WTC11 (cell line): ENCODE measurements around the gene CAPRIN2. TPM values are rescaled to one million over a fixed set of nuclear protein-coding genes. Genes with fewer than 3 reads are reported as not detected.

Source experiments
- ATAC-seq: fragments of 200-7000 bp; cut with Tn5 transposase; 2 replicates; pipeline ENCODE4 v1.10.0; 2021; ENCODE audit warnings: mild to moderate bottlenecking, moderate library complexity
- CTCF ChIA-PET: fragments of 300-600 bp; sonication (Branson Sonifier 250); formaldehyde crosslinking; loops from one replicate; lab custom pipeline; 2021; ENCODE audit warnings: antibody characterized with exemption; lab: Charles Lee
- POLR2A ChIA-PET: fragments of 350-600 bp; sonication (Branson Sonifier 250); formaldehyde crosslinking; loops from one replicate; lab custom pipeline; 2021; ENCODE audit warnings: antibody characterized with exemption; lab: Charles Lee
- DNase-seq: peaks from one replicate; pipeline ENCODE4 v3.0.0; 2021; ENCODE audit warnings: low spot score
- H3K27ac Mint-ChIP-seq: 2 replicates; pipeline ENCODE4 v1.8.0; 2021; ENCODE audit warnings: mixed read lengths
- H3K27me3 Mint-ChIP-seq: 2 replicates; pipeline ENCODE4 v1.8.0; 2021; ENCODE audit warnings: low read depth, mild to moderate bottlenecking, moderate library complexity, mixed read lengths
- H3K36me3 Mint-ChIP-seq: 2 replicates; pipeline ENCODE4 v1.8.0; 2021; ENCODE audit warnings: mixed read lengths
- H3K4me1 Mint-ChIP-seq: 2 replicates; pipeline ENCODE4 v1.8.0; 2022; ENCODE audit warnings: mixed read lengths
- H3K4me3 Mint-ChIP-seq: 2 replicates; pipeline ENCODE4 v1.8.0; 2021; ENCODE audit warnings: mild to moderate bottlenecking, moderate library complexity, mixed read lengths
- H3K9me3 Mint-ChIP-seq: 2 replicates; pipeline ENCODE4 v1.8.0; 2021; ENCODE audit warnings: mixed read lengths
- ETV6 ChIP-seq: sonication (generic); formaldehyde crosslinking; IDR thresholded peaks from 2 replicates; pipeline ENCODE4 v1.8.1; 2022; ENCODE audit warnings: mild to moderate bottlenecking, missing genetic modification reagents
- FOXJ3 ChIP-seq: sonication (generic); formaldehyde crosslinking; IDR thresholded peaks from 2 replicates; pipeline ENCODE4 v1.9.0; 2021; ENCODE audit warnings: missing genetic modification reagents, mild to moderate bottlenecking, borderline replicate concordance
- GRHL2 ChIP-seq: fragments of 250-450 bp; sonication (Bioruptor Pico); IDR thresholded peaks from 2 replicates; pipeline ENCODE4 v1.8.0; 2022; ENCODE audit warnings: mild to moderate bottlenecking, moderate library complexity; ENCODE audit not compliant: insufficient replicate concordance, severe bottlenecking
- KAT7 ChIP-seq: sonication (generic); formaldehyde crosslinking; IDR thresholded peaks from 2 replicates; pipeline ENCODE4 v1.8.1; 2023; ENCODE audit warnings: missing genetic modification reagents, mild to moderate bottlenecking, borderline replicate concordance
- NFATC4 ChIP-seq: fragments of 250-450 bp; sonication (Bioruptor Pico); IDR thresholded peaks from 2 replicates; pipeline ENCODE4 v1.9.0; 2021; ENCODE audit warnings: mild to moderate bottlenecking
- NFE2L1 ChIP-seq: sonication (generic); formaldehyde crosslinking; IDR thresholded peaks from 2 replicates; pipeline ENCODE4 v1.8.1; 2023; ENCODE audit warnings: missing genetic modification reagents
- NR3C1 ChIP-seq: sonication (generic); formaldehyde crosslinking; conservative IDR thresholded peaks from 2 replicates; pipeline ENCODE4 v1.8.1; 2023; ENCODE audit warnings: low read depth, mild to moderate bottlenecking, missing genetic modification reagents
- OVOL2 ChIP-seq: fragments of 250-450 bp; sonication (Bioruptor Pico); IDR thresholded peaks from 2 replicates; pipeline ENCODE4 v1.9.0; 2021; ENCODE audit warnings: mild to moderate bottlenecking, borderline replicate concordance
- RORB ChIP-seq: fragments of 250-450 bp; sonication (Bioruptor Pico); IDR thresholded peaks from 2 replicates; pipeline ENCODE4 v1.9.0; 2021; ENCODE audit warnings: mild to moderate bottlenecking
- SOX15 ChIP-seq: fragments of 250-450 bp; sonication (Bioruptor Pico); IDR thresholded peaks from 2 replicates; pipeline ENCODE4 v1.9.0; 2021; ENCODE audit warnings: mild to moderate bottlenecking
- TCF7 ChIP-seq: sonication (generic); formaldehyde crosslinking; IDR thresholded peaks from 2 replicates; pipeline ENCODE4 v1.8.0; 2022; ENCODE audit warnings: mild to moderate bottlenecking, low read depth, missing genetic modification reagents, moderate library complexity
- TEAD1 ChIP-seq: sonication (generic); formaldehyde crosslinking; IDR thresholded peaks from 2 replicates; pipeline ENCODE4 v1.8.0; 2022; ENCODE audit warnings: mild to moderate bottlenecking, missing genetic modification reagents
- TP53 ChIP-seq: sonication (generic); formaldehyde crosslinking; IDR thresholded peaks from 2 replicates; pipeline ENCODE4 v1.8.1; 2023; ENCODE audit warnings: mild to moderate bottlenecking, missing genetic modification reagents
- ZNF138 ChIP-seq: sonication (generic); formaldehyde crosslinking; conservative IDR thresholded peaks from 2 replicates; pipeline ENCODE4 v1.8.1; 2022; ENCODE audit warnings: mild to moderate bottlenecking, moderate library complexity, missing genetic modification reagents
- ZNF317 ChIP-seq: sonication (generic); formaldehyde crosslinking; IDR thresholded peaks from 2 replicates; pipeline ENCODE4 v1.8.1; 2023; ENCODE audit warnings: low read depth, mild to moderate bottlenecking, moderate library complexity, missing genetic modification reagents, borderline replicate concordance
- total RNA-seq: library from RNA; stranded (reverse); gene quantifications from 3 replicates; pipeline ENCODE4 v1.2.3, GENCODE V29; 2021
- TF ChIP-seq, protein P1 (sequence below): sonication (generic); formaldehyde crosslinking; IDR thresholded peaks from 2 replicates; pipeline ENCODE4 v1.8.1; 2023; ENCODE audit warnings: mild to moderate bottlenecking, missing genetic modification reagents
- TF ChIP-seq, protein P2 (sequence below): fragments of 250-450 bp; sonication (Bioruptor Pico); conservative IDR thresholded peaks from 2 replicates; pipeline ENCODE4 v1.9.0; 2021; ENCODE audit warnings: mild to moderate bottlenecking
- TF ChIP-seq, protein P3 (sequence below): fragments of 250-450 bp; sonication (Bioruptor Pico); IDR thresholded peaks from 2 replicates; pipeline ENCODE4 v1.9.0; 2021; ENCODE audit warnings: moderate library complexity, mild to moderate bottlenecking, inconsistent platforms, borderline replicate concordance
- TF ChIP-seq, protein P4 (sequence below): sonication (generic); formaldehyde crosslinking; IDR thresholded peaks from 2 replicates; pipeline ENCODE4 v1.8.0; 2023; ENCODE audit warnings: mild to moderate bottlenecking, missing genetic modification reagents
- TF ChIP-seq, protein P5 (sequence below): sonication (generic); formaldehyde crosslinking; IDR thresholded peaks from 2 replicates; pipeline ENCODE4 v1.8.1; 2022; ENCODE audit warnings: mild to moderate bottlenecking, moderate library complexity, missing genetic modification reagents
- TF ChIP-seq, protein P6 (sequence below): sonication (generic); formaldehyde crosslinking; IDR thresholded peaks from 2 replicates; pipeline ENCODE4 v1.8.1; 2023; ENCODE audit warnings: mild to moderate bottlenecking, missing genetic modification reagents, moderate library complexity

CAPRIN2 gene
- total RNA-seq, 1 experiment from 2014 or later: 62.7 TPM

GRCh38 chr12:30782316-30783173 is 27.8 kb upstream of the CAPRIN2 start:
- Mint-ChIP-seq H3K36me3 (peaks cover 85% of the 10 kb centered on the region), H3K9me3 (peaks cover 83% of the 10 kb centered on the region), H3K27me3 (peaks cover 19% of the 10 kb centered on the region), H3K4me3 (no peak overlapping the region), H3K27ac (no peak overlapping the region), H3K4me1 (peaks cover 38% of the 10 kb centered on the region)
- ChIA-PET CTCF (no interaction called here), POLR2A (no interaction called here)
- TF ChIP-seq FOXJ3: no peak
- ATAC-seq (no peak), DNase-seq (no peak)

- Mint-ChIP-seq H3K27ac (no peak overlapping the region), H3K36me3 (peaks cover 80% of the 10 kb centered on the region), H3K27me3 (peaks cover 22% of the 10 kb centered on the region), H3K9me3 (peaks cover 73% of the 10 kb centered on the region), H3K4me1 (peaks cover 19% of the 10 kb centered on the region), H3K4me3 (no peak overlapping the region)
- DNase-seq (no peak), ATAC-seq (no peak)
- TF ChIP-seq ZNF317 (CRISPR knock-in tag) (no peak), TEAD1 (no peak), GRHL2 (CRISPR knock-in tag) (no peak), RORB (CRISPR knock-in tag) (no peak), TCF7 (CRISPR knock-in tag) (no peak), ETV6 (CRISPR knock-in tag) (no peak), NFATC4 (no peak), OVOL2 (CRISPR knock-in tag) (no peak), SOX15 (CRISPR knock-in tag) (no peak), NFE2L1 (CRISPR knock-in tag) (no peak), TP53 (CRISPR knock-in tag) (no peak), NR3C1 (CRISPR knock-in tag) (no peak), KAT7 (CRISPR knock-in tag) (no peak), ZNF138 (CRISPR knock-in tag) (no peak)
- TF ChIP-seq, protein P1, sequence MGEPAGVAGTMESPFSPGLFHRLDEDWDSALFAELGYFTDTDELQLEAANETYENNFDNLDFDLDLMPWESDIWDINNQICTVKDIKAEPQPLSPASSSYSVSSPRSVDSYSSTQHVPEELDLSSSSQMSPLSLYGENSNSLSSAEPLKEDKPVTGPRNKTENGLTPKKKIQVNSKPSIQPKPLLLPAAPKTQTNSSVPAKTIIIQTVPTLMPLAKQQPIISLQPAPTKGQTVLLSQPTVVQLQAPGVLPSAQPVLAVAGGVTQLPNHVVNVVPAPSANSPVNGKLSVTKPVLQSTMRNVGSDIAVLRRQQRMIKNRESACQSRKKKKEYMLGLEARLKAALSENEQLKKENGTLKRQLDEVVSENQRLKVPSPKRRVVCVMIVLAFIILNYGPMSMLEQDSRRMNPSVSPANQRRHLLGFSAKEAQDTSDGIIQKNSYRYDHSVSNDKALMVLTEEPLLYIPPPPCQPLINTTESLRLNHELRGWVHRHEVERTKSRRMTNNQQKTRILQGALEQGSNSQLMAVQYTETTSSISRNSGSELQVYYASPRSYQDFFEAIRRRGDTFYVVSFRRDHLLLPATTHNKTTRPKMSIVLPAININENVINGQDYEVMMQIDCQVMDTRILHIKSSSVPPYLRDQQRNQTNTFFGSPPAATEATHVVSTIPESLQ: no peak
- TF ChIP-seq, protein P2, sequence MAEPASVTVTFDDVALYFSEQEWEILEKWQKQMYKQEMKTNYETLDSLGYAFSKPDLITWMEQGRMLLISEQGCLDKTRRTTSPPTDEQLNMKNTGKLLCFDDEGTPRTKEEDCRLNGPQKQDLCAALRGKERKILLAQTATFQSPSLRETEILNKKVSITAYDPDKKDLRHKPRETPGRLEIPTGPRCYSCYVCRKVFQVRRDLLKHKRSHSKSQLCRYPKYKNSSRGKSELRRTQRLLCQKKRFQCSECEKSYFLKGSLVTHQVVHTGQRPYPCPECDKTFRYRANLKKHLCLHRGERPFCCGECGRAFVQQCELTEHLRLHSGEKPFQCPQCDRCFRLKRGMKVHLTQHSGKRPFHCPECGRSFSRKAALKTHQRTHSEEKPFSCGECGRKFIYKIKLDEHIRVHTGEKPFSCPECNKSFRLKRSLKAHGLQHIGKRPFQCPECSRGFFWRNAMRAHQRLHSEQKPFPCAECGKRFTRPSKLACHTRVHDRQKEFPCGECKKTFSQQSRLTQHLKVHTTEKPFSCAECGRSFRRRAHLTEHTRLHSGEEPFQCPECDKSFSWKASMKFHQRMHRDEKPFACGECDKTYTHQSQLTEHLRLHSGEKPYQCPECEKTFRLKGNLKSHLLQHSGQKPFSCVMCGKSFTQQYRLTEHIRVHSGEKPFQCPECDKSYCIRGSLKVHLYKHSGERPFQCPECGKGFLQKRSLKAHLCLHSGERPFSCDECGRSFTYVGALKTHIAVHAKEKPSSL: no peak
- TF ChIP-seq, protein P3, sequence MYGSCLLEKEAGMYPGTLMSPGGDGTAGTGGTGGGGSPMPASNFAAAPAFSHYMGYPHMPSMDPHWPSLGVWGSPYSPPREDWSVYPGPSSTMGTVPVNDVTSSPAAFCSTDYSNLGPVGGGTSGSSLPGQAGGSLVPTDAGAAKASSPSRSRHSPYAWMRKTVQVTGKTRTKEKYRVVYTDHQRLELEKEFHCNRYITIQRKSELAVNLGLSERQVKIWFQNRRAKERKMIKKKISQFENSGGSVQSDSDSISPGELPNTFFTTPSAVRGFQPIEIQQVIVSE (CRISPR knock-in tag): no peak
- TF ChIP-seq, protein P4, sequence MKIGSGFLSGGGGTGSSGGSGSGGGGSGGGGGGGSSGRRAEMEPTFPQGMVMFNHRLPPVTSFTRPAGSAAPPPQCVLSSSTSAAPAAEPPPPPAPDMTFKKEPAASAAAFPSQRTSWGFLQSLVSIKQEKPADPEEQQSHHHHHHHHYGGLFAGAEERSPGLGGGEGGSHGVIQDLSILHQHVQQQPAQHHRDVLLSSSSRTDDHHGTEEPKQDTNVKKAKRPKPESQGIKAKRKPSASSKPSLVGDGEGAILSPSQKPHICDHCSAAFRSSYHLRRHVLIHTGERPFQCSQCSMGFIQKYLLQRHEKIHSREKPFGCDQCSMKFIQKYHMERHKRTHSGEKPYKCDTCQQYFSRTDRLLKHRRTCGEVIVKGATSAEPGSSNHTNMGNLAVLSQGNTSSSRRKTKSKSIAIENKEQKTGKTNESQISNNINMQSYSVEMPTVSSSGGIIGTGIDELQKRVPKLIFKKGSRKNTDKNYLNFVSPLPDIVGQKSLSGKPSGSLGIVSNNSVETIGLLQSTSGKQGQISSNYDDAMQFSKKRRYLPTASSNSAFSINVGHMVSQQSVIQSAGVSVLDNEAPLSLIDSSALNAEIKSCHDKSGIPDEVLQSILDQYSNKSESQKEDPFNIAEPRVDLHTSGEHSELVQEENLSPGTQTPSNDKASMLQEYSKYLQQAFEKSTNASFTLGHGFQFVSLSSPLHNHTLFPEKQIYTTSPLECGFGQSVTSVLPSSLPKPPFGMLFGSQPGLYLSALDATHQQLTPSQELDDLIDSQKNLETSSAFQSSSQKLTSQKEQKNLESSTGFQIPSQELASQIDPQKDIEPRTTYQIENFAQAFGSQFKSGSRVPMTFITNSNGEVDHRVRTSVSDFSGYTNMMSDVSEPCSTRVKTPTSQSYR (CRISPR knock-in tag): no peak
- TF ChIP-seq, protein P5, sequence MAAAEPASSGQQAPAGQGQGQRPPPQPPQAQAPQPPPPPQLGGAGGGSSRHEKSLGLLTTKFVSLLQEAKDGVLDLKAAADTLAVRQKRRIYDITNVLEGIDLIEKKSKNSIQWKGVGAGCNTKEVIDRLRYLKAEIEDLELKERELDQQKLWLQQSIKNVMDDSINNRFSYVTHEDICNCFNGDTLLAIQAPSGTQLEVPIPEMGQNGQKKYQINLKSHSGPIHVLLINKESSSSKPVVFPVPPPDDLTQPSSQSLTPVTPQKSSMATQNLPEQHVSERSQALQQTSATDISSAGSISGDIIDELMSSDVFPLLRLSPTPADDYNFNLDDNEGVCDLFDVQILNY: no peak
- TF ChIP-seq, protein P6, sequence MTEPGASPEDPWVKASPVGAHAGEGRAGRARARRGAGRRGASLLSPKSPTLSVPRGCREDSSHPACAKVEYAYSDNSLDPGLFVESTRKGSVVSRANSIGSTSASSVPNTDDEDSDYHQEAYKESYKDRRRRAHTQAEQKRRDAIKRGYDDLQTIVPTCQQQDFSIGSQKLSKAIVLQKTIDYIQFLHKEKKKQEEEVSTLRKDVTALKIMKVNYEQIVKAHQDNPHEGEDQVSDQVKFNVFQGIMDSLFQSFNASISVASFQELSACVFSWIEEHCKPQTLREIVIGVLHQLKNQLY (CRISPR knock-in tag): no peak
- ChIA-PET POLR2A (no interaction called here), CTCF (no interaction called here)
Measured at GRCh38 chr12:30779578-30779977, 24.8 kb upstream of the CAPRIN2 start.
